Activated CD4-positive, alpha-beta T cell treated with anti-CD3 and anti-CD28 coated beads, Interleukin-2, Interleukin-6, amounts not matched to agents 100 ng/mL and 50 ng/mL, durations not matched to agents 16 hours and 8 hours (primary cell): ENCODE results near the gene ADORA1.

ENCODE experiments used
- DNase-seq: peaks from one replicate; pipeline ENCODE4 v3.0.0-alpha.2; 2020

Gene ADORA1

GRCh38 chr1:203124011-203124410 lies 3.5 kb upstream of the ADORA1 start:
- DNase-seq, result no peak

- no peak for DNase-seq
Observed at GRCh38 chr1:203124546-203125317, 2.8 kb upstream of the ADORA1 start.

- DNase-seq, result no peak
Observed at GRCh38 chr1:203126151-203126865, 1.2 kb upstream of the ADORA1 start.

GRCh38 chr1:203126866-203127665 lies 460 bp upstream of the ADORA1 start:
- DNase-seq, result no peak

DNA sequence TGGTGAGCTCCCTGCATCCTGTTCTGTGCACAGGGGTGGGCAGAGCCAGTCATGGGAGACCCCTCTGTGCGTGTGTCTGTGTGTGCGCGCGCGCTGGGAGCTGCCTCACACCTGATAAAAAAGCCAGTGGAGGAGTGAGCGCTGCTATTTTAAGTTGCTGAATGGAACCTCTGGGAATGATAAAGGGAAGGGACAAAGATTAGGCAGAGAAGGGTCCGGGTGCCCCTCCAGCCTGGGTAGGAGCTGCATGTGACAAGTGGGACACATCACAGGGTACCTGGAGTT lies 847 bp downstream of the ADORA1 start:
- DNase-seq, result no peak

DNA sequence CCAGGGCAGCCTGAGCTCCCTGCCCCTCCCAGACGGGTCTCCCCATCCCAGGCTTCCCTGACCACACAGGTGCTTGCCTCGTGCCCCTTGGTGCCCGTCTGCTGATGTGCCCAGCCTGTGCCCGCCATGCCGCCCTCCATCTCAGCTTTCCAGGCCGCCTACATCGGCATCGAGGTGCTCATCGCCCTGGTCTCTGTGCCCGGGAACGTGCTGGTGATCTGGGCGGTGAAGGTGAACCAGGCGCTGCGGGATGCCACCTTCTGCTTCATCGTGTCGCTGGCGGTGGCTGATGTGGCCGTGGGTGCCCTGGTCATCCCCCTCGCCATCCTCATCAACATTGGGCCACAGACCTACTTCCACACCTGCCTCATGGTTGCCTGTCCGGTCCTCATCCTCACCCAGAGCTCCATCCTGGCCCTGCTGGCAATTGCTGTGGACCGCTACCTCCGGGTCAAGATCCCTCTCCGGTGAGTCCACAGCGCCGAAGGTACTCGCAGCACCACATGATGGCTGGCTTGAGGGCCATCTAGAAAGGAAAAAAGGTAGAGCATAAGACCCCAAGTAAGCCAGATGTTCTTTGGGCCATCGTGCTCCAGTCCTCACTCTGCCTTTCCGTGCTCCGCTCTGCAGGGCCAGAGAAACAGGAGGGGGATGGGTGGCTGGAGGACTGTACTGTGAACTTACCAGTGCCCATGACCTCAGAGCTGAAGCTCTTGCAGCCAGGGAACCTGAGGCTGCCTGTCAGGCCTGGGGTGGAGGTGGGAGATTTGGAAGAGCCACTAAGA lies 1.4 kb downstream of the ADORA1 start:
- DNase-seq, result no peak

GRCh38 chr1:203129501-203130231 lies 2.1 kb downstream of the ADORA1 start:
- no peak for DNase-seq

GRCh38 chr1:203130358-203130985 lies 2.9 kb downstream of the ADORA1 start:
- DNase-seq, result no peak

GRCh38 chr1:203131548-203132200 lies 4.1 kb downstream of the ADORA1 start:
- DNase-seq, result no peak

DNA sequence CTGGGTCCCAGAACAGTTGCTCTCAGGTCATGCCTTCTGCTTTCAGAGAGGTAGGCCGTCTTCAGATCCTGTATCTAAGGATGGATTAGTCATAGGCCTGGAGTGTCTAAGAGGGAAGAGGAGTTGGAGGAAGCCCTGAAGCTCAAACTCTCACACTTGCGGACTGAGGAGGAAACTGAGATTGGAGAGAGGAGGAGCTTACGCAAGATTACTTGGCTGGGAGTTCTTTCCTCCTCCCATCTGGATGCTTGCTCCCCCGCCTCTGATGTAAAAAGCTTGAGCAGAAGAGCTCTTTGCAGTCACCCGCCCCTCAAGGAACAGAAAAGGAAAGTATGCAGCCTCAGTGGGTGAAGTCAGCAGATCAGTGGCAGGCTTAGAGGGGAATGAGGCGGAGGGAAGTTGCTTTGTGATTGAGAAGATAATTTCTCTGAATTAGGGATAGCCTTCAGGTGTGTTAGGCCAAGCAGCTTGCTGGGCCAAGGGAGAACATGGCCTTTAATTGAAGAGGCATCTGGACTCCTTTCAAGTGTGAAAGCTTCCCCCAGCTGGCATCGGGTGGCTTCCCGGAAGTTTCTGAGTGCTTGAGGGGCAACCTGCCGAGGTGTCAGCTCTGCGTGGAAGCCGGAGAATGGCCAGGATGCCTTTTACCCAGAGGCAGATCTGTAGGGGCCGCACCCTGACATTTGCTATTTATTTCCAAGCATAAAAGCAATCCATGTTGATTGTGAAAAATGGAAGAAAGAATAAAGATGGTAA lies 6.6 kb downstream of the ADORA1 start:
- no peak for DNase-seq

- no peak for DNase-seq
Observed at GRCh38 chr1:203135636-203136305, 8.2 kb downstream of the ADORA1 start.

- DNase-seq, result no peak
Observed at GRCh38 chr1:203136409-203137042, 9.0 kb downstream of the ADORA1 start.

DNA sequence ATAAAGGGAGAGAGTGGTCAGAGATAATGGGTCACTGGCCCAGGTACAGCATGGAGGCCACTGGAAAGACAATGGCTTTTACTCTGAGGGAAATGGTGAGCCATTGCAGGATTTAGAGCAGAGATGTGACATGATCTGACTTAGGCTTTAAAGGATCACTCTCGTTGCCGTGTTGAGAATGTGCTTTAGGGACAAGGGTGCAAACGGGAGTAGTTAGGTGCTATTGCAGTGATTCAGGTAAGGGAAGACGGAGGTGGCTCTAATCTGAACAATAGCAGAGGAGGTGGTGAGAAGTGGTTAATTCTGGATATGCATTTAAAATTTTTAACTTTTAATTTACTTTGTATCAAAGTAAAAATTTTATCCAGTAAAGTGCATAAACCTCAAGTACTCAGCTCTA lies 9.8 kb downstream of the ADORA1 start:
- no peak for DNase-seq

DNA sequence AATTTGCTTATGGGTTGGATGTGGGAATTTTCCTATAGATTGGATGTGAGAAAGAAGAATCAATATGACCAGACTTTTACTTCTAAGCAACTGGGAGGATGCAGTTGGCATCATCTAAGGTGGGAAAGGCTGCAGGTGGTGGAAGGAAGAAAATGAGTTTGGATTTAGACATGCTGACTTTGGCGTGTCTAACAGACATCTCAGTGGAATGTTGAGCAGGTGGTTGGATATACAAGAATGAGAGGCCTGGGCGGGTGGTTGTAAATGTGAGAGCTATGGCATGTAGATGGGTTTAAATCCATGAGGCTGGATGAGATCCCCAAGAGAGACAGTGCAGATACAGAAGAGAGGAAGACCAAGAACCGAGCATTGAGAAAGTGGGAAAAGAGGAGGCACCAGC lies 10.5 kb downstream of the ADORA1 start:
- DNase-seq, result no peak

DNA sequence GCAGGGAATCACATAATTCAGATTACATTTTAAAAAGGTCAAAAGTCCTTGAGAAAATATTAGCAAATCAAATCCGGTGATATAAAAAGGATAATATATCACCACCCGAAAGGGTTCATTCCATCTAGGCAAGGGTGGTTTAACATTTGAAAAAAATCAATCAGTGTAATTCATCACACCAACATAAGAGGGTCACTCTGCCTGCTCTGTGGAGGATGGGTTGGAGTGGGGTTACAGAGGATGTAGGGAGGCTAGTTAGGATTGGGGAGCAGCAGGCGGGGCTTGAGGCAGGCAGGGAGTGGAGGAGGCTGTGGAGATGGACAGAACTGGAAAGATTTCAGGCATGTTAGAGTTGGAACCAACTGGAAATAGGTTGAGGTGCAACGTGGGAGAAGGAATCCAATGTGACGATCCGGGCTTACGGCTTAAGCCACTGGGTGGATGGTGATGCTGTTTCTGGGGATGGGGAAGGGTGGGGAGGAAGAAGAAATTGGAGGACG lies 12.5 kb downstream of the ADORA1 start:
- no peak for DNase-seq

GRCh38 chr1:203140743-203141520 lies 13.4 kb downstream of the ADORA1 start:
- DNase-seq, result no peak

DNA sequence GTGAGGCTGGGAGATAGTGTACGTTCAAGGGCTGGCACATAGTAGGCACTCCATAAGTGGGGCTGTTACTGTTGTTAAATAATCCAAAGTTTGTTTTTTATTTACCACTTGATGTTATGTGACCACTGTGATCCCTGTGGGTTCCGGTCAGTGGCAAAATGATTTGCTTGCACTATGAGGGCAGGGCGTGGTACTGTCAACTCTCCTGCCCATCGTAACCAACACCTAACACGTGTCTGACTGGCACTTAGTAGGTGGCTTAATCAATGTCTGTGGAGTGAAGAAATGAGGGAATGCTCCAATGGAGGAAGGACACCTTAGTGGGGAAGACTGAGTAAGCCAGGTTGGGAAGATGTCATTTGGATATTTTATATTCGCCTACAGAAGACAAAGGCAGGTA lies 14.6 kb downstream of the ADORA1 start:
- DNase-seq, result no peak

- DNase-seq, result no peak
Observed at GRCh38 chr1:203142684-203143408, 15.3 kb downstream of the ADORA1 start.
